ENCODE results near the gene DERA.
"Not testable (repeated sequence)": the region's sequence is repeated elsewhere in the genome, so short reads cannot be mapped to it uniquely, and the experiment has no call there.

The DERA gene

GRCh38 chr12:15963271-15963670 is 52.1 kb downstream of the DERA start:
- no peaks in the 10 kb centered on the region for H3K9me3 Mint-ChIP-seq
- peaks cover 71% of the 10 kb centered on the region for H3K36me3 Mint-ChIP-seq (ENCODE audit: low read depth)
- no peak for DNase-seq
- no peaks in the 10 kb centered on the region for H3K4me1 Mint-ChIP-seq (ENCODE audit: low read depth)
- H3K4me3 Mint-ChIP-seq, result no peak overlapping the region
- no peaks in the 10 kb centered on the region for H3K27me3 Mint-ChIP-seq
- no peak overlapping the region for H3K27ac Mint-ChIP-seq

GRCh38 chr12:15966426-15966825 is 55.3 kb downstream of the DERA start:
- no peak for DNase-seq
- no peaks in the 10 kb centered on the region for H3K9me3 Mint-ChIP-seq
- no peak overlapping the region for H3K4me3 Mint-ChIP-seq
- no peaks in the 10 kb centered on the region for H3K27me3 Mint-ChIP-seq
- no peak overlapping the region for H3K27ac Mint-ChIP-seq
- peaks cover 65% of the 10 kb centered on the region for H3K36me3 Mint-ChIP-seq (ENCODE audit: low read depth)
- no peaks in the 10 kb centered on the region for H3K4me1 Mint-ChIP-seq (ENCODE audit: low read depth)

- not testable (repeated sequence) for H3K4me3 Mint-ChIP-seq; H3K9me3 Mint-ChIP-seq; H3K4me1 Mint-ChIP-seq (ENCODE audit: low read depth); DNase-seq; H3K27ac Mint-ChIP-seq; H3K27me3 Mint-ChIP-seq
- peaks cover 64% of the 10 kb centered on the region for H3K36me3 Mint-ChIP-seq (ENCODE audit: low read depth)
These were observed 55.9 kb downstream of the DERA start for GRCh38 chr12:15967053-15967452.

- Mint-ChIP-seq H3K27me3 (no peaks in the 10 kb centered on the region), H3K27ac (no peak overlapping the region), H3K36me3 (ENCODE audit: low read depth) (peaks cover 48% of the 10 kb centered on the region), H3K4me1 (ENCODE audit: low read depth) (no peaks in the 10 kb centered on the region), H3K9me3 (no peaks in the 10 kb centered on the region), H3K4me3 (no peak overlapping the region)
- DNase-seq, result no peak
These were observed 60.1 kb downstream of the DERA start for GRCh38 chr12:15971211-15971610.

- no peak for DNase-seq
- Mint-ChIP-seq H3K27ac (no peak overlapping the region), H3K4me3 (no peak overlapping the region), H3K27me3 (no peaks in the 10 kb centered on the region), H3K36me3 (ENCODE audit: low read depth) (peaks cover 51% of the 10 kb centered on the region), H3K4me1 (ENCODE audit: low read depth) (no peaks in the 10 kb centered on the region), H3K9me3 (no peaks in the 10 kb centered on the region)
These were observed 61.8 kb downstream of the DERA start for GRCh38 chr12:15972894-15973293.

- H3K4me1 Mint-ChIP-seq (ENCODE audit: low read depth), result no peaks in the 10 kb centered on the region
- H3K27me3 Mint-ChIP-seq, result no peaks in the 10 kb centered on the region
- no peak for DNase-seq
These were observed 67.1 kb downstream of the DERA start for GRCh38 chr12:15977999-15978951.

GRCh38 chr12:15979096-15980092 is 68.3 kb downstream of the DERA start:
- no peak overlapping the region for H3K4me3 Mint-ChIP-seq
- H3K9me3 Mint-ChIP-seq, result no peaks in the 10 kb centered on the region
- H3K27me3 Mint-ChIP-seq, result no peaks in the 10 kb centered on the region
- peaks cover 44% of the 10 kb centered on the region for H3K36me3 Mint-ChIP-seq (ENCODE audit: low read depth)
- no peaks in the 10 kb centered on the region for H3K4me1 Mint-ChIP-seq (ENCODE audit: low read depth)
- no peak overlapping the region for H3K27ac Mint-ChIP-seq
- DNase-seq, result no peak

More at GRCh38 chr12:15977999-15978951, 67.1 kb downstream of the DERA start:
- Mint-ChIP-seq H3K36me3 (ENCODE audit: low read depth) (peaks cover 33% of the 10 kb centered on the region), H3K27ac (no peak overlapping the region), H3K4me3 (no peak overlapping the region), H3K9me3 (no peaks in the 10 kb centered on the region)

GRCh38 chr12:15982071-15982470 is 70.9 kb downstream of the DERA start:
- DNase-seq, result no peak
- Mint-ChIP-seq H3K27ac (no peak overlapping the region), H3K36me3 (ENCODE audit: low read depth) (peaks cover 61% of the 10 kb centered on the region), H3K27me3 (no peaks in the 10 kb centered on the region), H3K4me1 (ENCODE audit: low read depth) (peaks cover 5% of the 10 kb centered on the region), H3K9me3 (no peaks in the 10 kb centered on the region), H3K4me3 (no peak overlapping the region)

GRCh38 chr12:15982471-15982870 is 71.3 kb downstream of the DERA start:
- Mint-ChIP-seq H3K36me3 (ENCODE audit: low read depth) (peaks cover 60% of the 10 kb centered on the region), H3K4me1 (ENCODE audit: low read depth) (peaks cover 5% of the 10 kb centered on the region), H3K9me3 (no peaks in the 10 kb centered on the region), H3K27ac (no peak overlapping the region), H3K27me3 (no peaks in the 10 kb centered on the region), H3K4me3 (no peak overlapping the region)
- DNase-seq, result no peak

- no peaks in the 10 kb centered on the region for H3K27me3 Mint-ChIP-seq
- no peaks in the 10 kb centered on the region for H3K9me3 Mint-ChIP-seq
- H3K36me3 Mint-ChIP-seq (ENCODE audit: low read depth), result peaks cover 60% of the 10 kb centered on the region
- no peak overlapping the region for H3K4me3 Mint-ChIP-seq
- H3K27ac Mint-ChIP-seq, result no peak overlapping the region
- DNase-seq, result no peak
- H3K4me1 Mint-ChIP-seq (ENCODE audit: low read depth), result peaks cover 5% of the 10 kb centered on the region
These were observed 71.8 kb downstream of the DERA start for GRCh38 chr12:15982921-15983320.

- DNase-seq, result no peak
- H3K36me3 Mint-ChIP-seq (ENCODE audit: low read depth), result peaks cover 71% of the 10 kb centered on the region
- H3K27ac Mint-ChIP-seq, result no peak overlapping the region
- H3K27me3 Mint-ChIP-seq, result no peaks in the 10 kb centered on the region
- peaks cover 5% of the 10 kb centered on the region for H3K4me1 Mint-ChIP-seq (ENCODE audit: low read depth)
- H3K9me3 Mint-ChIP-seq, result no peaks in the 10 kb centered on the region
- H3K4me3 Mint-ChIP-seq, result no peak overlapping the region
These were observed 73.1 kb downstream of the DERA start for GRCh38 chr12:15984097-15984800.

GRCh38 chr12:15984963-15985362 is 73.8 kb downstream of the DERA start:
- Mint-ChIP-seq H3K27me3 (no peaks in the 10 kb centered on the region), H3K9me3 (no peaks in the 10 kb centered on the region), H3K27ac (no peak overlapping the region), H3K36me3 (ENCODE audit: low read depth) (peaks cover 78% of the 10 kb centered on the region), H3K4me3 (no peak overlapping the region), H3K4me1 (ENCODE audit: low read depth) (peaks cover 5% of the 10 kb centered on the region)
- DNase-seq, result no peak

GRCh38 chr12:15987696-15988095 is 76.6 kb downstream of the DERA start:
- Mint-ChIP-seq H3K4me1 (ENCODE audit: low read depth) (peaks cover 5% of the 10 kb centered on the region), H3K36me3 (ENCODE audit: low read depth) (peaks cover 89% of the 10 kb centered on the region), H3K9me3 (no peaks in the 10 kb centered on the region), H3K4me3 (no peak overlapping the region), H3K27me3 (no peaks in the 10 kb centered on the region), H3K27ac (no peak overlapping the region)
- no peak for DNase-seq
